Urothelium cell line (cell line): Measurements from ENCODE around the gene TCERG1L.
"Not testable (repeated sequence)": the region's sequence is repeated elsewhere in the genome, so short reads cannot be mapped to it uniquely, and the experiment has no call there.

ENCODE experiments used
- DNase-seq: peaks from one replicate; pipeline ENCODE4 v3.0.0; 2011; ENCODE audit warnings: low spot score, mixed read lengths
- FAIRE-seq: peaks from 2 replicates; lab custom pipeline; 2011; peaks lifted over from hg19 to GRCh38; lab: Jason Lieb, UNC

The TCERG1L gene, protein sequence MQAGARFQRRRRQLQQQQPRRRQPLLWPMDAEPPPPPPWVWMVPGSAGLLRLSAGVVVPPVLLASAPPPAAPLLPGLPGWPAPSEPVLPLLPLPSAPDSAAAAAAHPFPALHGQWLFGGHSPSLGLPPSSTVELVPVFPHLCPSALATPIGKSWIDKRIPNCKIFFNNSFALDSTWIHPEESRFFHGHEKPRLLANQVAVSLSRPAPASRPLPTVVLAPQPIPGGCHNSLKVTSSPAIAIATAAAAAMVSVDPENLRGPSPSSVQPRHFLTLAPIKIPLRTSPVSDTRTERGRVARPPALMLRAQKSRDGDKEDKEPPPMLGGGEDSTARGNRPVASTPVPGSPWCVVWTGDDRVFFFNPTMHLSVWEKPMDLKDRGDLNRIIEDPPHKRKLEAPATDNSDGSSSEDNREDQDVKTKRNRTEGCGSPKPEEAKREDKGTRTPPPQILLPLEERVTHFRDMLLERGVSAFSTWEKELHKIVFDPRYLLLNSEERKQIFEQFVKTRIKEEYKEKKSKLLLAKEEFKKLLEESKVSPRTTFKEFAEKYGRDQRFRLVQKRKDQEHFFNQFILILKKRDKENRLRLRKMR

DNA sequence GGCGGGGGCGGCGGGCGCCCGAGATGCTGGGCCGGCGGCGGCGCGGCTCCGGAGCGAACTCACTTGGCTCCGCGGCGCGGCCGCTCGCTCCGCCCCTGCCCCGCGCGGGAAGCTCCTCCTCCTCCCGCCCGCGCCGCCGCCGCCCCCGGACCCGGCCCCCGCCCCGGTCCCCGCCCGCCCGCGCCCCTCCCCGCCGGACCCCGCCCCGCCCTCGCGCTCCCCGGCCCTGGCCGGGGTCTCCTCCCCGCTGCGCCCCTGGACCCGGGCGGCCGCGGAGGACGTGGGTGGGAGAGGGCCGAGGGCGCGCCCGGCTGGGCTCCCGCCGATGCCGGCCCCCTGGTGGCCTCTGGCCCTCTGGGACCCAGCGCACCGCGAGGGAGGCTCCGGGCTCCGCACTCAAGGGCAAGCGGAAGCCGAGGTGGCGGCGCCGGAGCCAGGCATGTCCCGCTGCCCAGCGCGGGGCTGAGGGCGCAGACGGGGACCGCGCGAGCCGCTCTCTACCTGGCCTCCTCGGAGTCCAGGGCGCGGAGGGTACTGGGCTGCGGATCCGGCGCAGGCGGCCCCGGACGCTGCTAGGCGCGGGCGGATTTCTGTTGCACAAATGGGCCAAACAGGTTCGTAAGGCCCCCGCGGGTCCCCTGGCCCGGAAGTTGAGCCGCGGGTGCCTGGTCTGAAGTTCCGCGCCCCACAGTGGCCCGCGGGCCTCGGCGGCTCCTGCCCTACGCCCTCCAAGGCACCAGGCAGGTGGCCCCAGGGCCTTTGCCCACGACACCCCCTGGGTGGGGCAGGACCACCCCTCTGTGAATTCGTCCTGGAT, at the start of gene TCERG1L:
Gene TCERG1L, minus strand, starts transcription at position 61 of the 817 bp plus-strand sequence. CDS start 86 bp downstream, outside the sequence.
- FAIRE-seq (no peak), DNase-seq (peak; percentile 70)

DNA sequence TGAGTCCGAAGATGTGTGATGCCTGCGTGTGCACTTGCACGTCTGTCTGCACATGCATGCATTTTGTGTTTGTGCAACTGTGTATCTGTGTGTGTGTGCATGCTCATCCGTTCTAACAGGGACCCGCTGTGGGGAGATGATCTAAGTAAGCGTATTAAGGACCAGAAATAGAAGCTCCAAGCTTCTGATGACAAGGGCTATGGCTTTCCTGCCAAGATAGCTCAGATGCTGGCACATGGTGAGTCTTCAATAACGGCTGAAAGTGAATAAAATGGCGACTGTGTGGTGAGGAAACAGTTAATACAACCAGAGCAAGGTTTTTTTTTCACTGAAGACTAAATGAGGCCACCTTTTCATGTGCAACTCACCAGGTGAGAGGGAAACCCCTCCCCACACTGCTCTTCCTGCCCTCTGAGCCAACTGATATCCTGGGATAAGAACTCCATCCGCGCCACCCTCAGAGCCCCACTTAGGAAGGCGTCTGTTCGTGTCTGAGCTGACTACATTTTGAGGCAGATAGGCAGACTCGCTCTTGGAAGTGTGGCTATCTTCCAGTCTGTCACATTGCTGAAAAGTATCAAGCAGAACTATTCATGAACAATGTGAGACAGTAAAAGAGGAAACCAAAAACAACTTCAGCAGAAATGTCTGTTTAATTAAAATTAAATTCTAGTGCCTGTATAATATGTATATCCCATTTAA, 47.4 kb upstream of the TCERG1L start:
- FAIRE-seq (no peak), DNase-seq (no peak)

DNA sequence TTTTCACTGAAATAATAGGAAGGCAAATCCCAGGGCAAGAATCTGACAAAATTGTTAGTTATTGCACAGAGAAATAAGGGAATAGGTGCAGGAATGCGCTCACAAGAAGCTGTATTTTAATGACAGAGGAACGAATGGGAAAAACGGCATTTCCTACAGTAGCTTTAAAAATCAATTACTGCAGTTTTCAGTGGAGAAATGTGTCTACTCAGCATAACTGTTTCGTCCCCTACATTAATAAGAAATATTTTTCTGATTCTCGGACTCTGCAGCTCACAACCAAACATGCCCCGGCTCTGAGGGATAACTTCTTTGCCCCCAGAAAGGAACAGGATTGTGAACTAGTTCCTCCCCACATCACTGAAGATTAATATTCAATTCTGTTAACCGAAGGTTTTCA, 44.9 kb upstream of the TCERG1L start:
- DNase-seq (no peak), FAIRE-seq (no peak)

DNA sequence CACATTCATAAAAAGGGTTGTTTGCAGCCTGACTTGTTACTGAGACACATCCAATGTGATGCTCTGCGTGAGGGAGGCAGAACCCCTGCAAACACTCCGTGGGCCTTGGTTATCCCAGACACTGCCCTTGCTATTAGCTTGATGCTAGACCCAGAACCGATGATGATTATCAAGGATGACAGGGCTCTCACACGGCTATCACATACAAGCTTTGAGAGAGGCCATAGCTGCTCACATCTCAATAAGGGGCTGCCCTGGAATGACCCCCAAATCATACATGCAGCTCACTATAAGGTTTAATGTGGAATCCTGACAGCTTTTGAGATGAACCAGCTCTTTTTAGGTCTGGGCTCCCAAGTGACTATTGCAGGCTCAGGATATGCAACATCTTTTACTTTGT, 44.4 kb upstream of the TCERG1L start:
- no peak for FAIRE-seq

DNA sequence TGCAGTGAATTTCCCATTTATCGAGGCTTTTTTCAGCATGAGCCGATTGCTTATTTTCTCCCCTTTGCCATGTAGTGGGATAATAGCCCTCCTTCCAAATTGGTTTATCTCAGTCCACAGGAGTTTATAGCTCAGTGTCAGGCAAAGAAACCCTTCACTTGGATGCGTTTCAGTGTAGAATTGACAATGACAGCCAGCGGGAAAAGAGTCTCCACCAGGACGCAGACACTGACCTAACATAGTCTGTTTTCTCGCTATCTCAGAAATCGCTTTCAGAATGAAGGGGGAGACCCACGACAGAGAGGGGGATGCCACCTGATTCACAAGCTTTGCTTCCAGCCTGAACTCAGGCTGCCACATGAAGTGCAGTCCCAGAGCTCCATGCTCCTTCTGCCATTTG, 43.5 kb upstream of the TCERG1L start:
- DNase-seq = no peak
- FAIRE-seq = no peak

More for the DNA sequence above, 44.4 kb upstream of the TCERG1L start:
- DNase-seq = no peak

DNA sequence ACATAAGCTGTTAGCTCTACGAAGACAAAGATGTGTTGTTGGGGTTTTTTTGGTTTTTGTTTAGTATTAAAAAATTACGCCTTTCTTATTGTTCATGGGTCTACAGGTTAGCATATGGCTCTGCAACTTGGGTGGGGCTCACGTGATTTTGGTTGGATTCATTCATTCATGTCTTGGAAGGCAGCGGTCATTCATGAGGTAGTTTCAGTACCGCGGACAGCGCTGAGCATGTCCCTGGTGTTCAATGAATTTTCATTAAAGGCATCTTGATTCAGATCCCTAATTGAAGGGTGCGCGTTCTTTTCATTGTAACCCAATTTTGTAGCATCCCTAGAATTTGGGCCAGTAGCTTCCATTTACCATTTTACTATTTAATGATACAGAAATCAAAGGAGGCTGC, 42.9 kb upstream of the TCERG1L start:
- DNase-seq = peak; percentile 20
- no peak for FAIRE-seq

DNA sequence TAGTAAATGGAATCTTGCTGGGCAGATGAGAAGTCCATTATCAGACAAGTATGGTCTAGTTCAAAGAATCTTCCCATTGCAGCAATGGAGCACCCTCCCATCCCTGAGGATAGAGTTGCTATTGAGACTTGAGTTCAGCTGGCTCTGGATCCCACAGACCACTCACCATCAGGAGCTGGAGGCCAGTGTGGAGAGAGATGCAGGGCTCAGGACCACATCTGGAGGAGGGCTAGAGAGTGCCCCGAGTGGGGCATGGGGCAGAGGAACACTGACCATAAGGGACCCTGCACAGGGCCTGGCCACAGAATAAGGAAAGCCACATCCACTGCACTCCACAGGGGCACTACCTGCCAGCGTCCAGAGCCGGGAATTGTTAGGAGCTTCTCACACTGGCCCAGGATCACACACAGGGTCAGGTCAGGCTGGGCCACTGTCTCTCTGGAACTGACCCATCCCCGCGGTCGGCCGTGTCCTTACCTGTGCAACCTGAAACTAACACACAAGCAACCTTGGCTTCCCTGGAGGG, 41.3 kb upstream of the TCERG1L start:
- DNase-seq = no peak
- FAIRE-seq = no peak

DNA sequence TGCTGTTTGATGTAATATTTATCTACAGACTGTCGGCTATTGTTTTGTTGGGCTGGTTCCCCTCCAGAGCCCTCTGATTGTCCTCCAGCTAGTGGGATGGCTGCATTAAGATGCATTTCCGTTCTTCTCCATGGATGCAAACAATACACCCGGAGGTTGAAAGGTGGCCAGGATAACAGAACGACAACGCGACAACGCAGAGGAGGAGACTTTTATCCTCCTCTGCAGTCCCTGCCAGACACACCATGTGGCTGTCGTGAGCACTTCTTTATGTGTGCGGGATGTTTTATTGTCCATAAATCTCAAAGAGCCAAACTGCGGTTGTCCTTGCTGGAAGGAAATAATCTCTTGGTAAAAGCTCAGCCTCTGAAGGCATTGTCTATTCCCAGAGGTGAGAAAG, 39.1 kb upstream of the TCERG1L start:
- DNase-seq (no peak), FAIRE-seq (no peak)

DNA sequence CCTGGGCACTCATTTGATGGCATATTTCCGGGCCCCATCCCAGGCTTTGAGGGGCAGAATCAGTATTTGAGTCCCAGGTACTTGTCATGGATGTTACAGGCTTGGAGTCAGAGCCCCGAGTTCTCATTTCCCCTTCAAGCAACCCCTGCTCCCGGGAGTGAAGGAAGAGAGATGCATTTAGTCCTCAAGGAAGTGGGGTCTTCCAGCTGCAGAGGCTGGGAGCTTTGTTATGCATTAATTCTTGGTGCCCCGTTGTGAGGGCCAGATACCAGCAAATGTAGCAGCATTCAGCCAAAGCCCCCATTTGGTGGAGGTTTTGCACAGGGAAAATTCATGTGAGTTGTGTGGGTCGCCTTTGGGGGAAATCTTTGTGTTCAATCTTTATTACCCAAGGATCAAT, 38.7 kb upstream of the TCERG1L start:
- FAIRE-seq = no peak
- DNase-seq = no peak

DNA sequence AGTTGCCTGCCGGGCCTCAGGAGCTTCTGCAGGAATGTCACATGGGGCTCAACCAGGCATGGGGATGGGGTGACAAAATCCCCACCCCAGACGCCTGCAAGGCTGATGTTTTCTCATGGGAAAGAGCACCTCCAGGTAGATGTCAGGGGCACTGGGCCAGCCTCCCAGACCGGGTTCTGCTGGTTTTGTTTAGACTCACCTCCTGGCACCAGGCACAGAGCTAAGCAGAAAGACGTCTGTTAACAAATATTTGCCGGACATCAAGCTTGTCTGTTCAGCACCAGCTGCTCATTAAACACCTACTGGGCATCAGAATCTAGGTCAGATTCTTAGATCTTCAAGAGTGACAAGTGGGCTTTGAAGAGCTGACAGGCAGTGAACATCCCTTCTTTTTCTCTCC, 34.9 kb upstream of the TCERG1L start:
- no peak for FAIRE-seq

DNA sequence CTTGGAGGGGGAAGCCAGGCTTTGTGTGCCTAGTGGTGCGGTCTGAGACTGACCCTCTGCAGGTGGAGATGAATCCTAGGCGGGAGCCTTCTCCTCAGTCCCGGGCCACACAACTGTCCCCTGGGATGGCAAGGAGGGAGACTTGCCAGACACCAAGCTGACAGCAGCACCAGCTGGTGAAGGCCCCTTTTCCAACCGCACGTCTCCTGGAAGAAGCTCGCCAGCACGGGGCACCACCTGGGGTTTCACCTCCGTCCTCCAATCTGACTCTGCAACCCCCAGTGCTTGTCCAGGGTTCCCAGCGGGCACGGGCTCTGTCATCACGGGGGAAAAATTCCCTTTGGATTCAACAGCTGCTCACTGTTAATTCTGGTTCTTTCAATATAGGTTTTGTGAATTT, 34.2 kb upstream of the TCERG1L start:
- no peak for FAIRE-seq
- DNase-seq = no peak

More for the DNA sequence above, 34.9 kb upstream of the TCERG1L start:
- DNase-seq = no peak

DNA sequence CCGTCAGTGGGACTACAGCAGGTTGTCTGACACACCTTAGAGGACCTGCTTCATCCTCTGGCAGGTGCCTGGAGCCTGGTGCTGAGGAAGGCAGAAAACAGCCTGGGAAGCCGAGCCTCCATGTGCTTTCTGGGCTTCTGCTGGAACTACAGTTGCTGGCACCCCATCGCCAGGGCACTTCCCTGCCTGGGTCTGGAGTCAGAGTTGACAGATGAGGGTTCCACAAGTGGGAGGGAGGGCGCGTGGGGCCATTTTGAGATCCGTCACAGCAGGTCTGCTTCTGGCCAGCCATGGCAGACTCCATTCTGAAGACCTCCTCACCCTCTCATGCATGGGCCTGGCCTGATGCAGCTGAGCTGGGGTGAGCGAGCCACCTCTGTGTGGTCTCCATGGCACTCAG, 33.2 kb upstream of the TCERG1L start:
- no peak for DNase-seq
- FAIRE-seq = no peak

DNA sequence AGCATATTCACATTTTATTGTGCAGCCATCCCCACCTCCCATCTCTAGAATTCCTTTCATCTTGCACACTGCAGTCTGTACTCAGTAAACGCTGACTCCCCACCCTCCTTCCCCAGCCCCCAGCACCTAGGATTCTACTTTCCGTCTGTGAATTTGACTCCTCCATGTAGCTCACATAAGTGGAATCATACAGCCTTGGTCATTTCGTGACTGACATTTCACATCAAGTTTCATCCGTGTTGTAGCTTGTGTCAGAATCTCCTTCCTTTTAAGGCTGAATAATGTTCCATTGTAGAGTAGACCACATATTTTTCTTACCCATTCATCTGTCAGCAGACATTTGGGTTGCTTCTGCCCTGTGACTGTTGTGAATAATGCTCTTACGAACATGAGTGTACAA, 26.2 kb upstream of the TCERG1L start:
- no peak for FAIRE-seq
- DNase-seq = no peak

DNA sequence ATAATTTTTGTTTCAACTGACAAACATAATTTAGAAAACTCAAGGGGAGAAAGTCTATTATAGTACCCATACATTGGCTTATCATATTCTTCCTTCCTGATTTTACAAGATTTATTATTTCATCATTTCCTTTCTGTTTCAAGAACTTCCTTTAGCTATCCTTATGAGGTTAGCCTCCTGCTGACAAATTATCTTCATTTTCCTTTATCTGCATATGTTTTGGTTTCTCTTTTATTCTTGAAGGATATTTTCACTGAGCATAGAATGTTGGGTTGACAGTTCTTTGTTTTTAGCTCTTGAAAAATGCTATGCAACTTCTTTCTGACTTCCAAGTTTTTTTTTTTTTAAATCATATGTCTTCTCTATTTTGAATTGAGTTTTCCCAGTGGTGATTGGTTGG, 21.3 kb upstream of the TCERG1L start:
- DNase-seq (no peak), FAIRE-seq (no peak)

DNA sequence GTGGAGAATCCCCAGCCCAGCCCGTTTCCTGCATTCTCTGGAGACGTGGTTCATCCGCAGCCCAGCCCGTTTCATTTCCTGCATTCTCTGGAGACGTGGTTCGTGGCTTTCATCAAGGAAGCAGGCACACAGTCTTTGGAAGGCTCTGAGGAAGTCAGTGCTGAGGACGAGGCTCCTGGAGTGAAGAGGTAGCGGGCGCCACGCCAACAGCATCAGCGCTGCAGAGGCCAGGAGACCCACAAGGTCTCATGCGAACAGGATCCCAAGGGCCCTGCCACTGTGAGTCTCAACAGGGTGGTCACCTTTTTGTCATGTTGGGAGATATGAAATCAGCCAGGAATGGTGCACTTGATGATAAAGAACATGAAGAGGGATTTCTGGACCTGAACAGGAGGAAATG, 12.4 kb upstream of the TCERG1L start:
- FAIRE-seq = no peak

DNA sequence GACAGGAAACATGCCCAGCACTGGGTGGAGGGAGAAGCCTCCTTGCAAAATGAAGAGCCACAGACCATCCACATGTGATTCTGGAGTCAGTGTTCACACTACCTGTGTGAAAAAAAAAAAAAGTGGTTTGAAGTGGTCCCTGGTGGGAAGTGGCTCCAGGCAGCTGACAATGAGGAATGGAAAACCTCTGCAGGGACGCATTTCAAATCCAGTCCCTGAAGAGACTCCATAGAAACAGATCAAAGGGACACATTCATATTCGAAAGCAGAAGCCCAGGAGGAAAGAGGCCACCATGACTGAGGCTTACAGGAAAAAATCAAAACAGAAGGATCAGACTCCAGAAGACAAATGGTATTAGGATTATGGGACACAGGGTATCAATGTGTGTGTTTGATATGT, 11.5 kb upstream of the TCERG1L start:
- DNase-seq = no peak
- FAIRE-seq = no peak

More for the DNA sequence above, 12.4 kb upstream of the TCERG1L start:
- no peak for DNase-seq

DNA sequence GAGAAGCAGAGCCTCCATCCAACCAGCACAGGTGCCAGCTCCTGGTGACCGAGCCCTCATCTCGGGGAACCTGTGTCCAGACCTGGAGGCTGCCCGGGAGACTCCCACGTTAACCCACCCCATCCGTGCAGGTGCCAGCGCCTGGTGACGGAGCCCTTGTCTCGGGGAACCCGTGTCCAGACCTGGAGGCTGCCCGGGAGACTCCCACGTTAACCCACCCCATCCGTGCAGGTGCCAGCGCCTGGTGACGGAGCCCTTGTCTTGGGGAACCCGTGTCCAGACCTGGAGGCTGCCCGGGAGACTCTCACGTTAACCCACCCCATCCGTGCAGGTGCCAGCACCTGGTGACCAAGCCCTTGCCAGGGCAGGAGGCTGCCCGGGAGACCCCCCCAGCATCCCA, 11.1 kb upstream of the TCERG1L start:
- DNase-seq, FAIRE-seq: not testable (repeated sequence)

DNA sequence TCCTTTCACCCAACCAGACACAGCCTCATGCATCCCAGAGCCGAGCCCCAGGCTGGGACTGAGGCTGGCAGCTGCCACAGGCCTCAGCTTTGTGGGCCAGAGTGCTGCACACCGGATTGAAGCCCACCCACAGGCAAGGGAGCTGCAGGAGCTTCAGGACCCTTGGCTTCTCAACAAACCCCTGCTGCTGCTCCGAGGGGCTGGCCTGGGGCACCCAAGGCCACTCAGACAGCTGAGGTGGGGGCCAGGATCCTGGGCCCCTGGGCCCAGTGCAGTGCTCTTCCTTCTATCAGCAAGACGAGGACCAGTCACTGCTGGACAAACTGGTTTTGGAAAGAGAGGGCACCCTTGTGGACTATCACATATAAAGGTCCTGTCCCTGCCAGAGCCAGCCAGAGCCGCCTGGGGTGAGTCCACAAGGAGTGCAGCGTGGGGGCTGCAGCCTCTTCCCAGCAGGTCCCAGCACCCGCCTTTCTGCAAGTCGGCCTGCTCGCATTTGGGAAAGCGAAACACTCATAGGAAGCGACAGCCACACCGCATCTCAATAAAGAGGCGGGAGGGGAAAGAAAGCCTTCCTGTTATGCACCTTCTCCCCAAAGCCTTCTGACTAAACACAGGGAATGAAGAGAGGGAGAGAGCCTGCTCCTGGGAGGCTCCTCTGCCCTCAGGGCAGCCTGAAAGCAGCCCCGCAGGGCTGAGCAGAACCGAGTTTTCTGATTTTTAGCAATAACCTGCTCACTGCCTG, 9.5 kb upstream of the TCERG1L start:
- DNase-seq (no peak), FAIRE-seq (no peak)

DNA sequence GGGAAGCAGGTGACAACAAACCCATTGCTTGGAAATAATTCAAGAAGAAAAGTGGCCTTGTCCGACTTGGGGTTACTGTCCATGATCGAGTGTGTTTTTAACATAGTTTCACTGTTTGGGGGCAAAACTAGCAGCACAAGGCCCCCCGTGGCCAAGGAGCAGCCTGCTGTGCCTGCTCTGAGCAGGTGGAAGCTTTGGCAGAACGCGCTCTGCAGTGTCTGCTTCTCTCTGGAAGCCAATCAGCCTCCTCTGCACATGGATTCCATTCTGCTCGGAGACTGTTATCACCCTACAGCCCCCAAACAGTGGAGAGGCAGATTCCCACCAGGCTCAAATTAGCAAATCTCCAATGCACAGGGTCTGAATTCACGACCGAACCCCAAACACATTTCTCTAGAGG, 7.3 kb upstream of the TCERG1L start:
- FAIRE-seq (no peak), DNase-seq (no peak)

DNA sequence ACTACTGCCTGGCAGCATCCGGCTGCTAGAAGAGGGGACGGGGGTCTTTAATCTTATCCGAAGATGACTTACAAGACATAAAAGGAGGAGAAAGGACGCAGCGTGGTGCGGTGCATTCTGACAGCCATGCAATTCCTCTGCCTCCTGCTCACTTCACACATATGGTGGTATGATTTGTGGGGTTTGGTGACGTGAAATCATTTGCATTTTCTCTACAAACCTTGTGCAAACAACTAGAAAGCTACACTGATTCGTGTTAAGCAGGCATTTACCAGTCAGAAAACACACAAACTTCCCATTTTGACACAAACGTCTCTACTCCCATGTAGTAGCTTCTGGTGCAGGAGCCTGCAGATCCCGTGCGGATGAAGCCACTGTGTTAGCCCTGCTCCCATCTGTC, 6.8 kb upstream of the TCERG1L start:
- no peak for DNase-seq
- FAIRE-seq = no peak
